ENCODE measurements around the gene ERVH48-1.
A peak's percentile ranks its signal among the peaks of the same experiment; 100 is the strongest.
"Not testable (repeated sequence)": the region's sequence is repeated elsewhere in the genome, so short reads cannot be mapped to it uniquely, and the experiment has no call there.

ERVH48-1 gene

GRCh38 chr21:42925114-42925926 lies at the start of gene ERVH48-1:
Gene ERVH48-1 (minus strand): TSS chr21:42925630. CDS start chr21:42919006, 6,624 bp downstream.
- no peak for FAIRE-seq

DNA sequence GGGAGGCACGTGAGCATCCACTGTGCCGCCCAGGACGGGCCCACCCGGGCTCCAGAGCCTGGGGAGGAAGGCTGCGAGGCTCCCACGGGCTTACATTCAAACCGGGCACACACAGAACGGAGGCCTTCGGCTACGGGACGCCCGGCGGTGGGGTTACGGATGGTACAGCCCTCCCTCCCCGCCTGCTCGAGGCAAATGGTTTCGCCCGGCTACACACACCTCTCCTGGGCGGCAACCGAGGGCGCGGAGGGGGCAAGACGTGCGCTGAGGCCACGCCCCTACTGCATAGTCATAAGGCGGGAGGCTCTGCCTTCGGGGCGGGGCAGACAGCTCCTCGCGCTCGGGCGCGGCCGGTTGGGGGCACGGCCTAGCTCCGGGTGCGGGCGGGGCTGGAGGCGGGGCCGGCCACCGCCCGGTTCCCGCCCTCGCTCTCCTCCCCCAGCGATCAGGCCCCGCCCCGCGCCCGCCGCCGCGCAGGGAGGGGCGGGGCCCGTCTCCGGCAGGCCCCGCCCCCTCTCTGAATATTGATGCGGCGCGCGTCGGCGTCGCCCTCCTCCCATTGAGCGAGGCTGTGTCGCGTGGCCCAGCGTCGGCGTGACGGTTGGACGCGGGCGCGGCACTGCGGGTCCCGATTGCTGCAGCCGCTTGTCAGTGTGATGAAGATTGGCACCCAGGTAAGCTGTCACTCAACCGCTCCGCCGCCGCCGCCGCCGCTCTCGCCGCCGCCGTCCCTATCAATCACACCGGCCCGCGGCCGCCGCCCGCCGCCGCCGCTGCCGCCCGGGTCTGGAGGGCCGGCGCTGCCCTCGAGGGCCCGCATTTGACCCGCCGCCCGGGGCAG lies 48.8 kb upstream of the ERVH48-1 start, which contains the start of gene PKNOX1:
Gene PKNOX1 (plus strand): TSS at position 572 of the 841 bp plus-strand sequence. CDS start 29,820 bp downstream, outside the sequence.
- FAIRE-seq, result no peak

- no peak for FAIRE-seq
Observed at GRCh38 chr21:42973309-42973990, 48.0 kb upstream of the ERVH48-1 start.

GRCh38 chr21:42971897-42972275 lies 46.5 kb upstream of the ERVH48-1 start:
- FAIRE-seq, result no peak

DNA sequence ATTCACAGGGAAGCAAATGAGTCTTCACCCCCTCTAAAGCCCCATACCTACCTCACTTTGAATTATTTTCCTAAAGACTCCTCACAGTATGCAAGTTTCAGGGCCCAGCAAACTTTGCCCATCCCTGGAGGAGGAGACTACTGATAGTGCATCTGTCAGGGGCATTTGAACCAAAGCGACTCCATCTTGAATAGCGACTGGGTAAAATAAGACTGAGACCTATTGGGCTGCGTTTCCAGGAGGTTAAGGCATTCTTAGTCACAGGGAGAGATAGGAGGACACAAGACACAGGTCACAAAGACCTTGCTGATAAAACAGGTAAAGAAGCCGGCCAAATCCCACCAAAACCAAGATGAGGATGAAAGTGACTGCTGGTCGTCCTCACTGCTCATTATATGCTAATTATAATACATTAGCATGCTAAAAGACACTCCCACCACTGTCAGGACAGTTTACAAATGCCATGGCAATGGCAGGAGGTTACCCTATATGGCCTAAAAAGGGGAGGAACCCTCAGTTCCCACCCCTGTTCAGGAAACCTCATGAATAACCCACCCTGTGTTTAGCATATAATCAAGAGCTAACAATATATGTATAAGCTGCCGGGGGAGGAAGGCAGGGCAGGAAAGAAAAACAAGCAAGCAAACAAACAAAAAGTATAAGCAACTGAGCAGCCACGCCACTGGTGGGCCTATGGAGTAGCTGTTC lies 45.7 kb upstream of the ERVH48-1 start:
- no peak for FAIRE-seq

- no peak for FAIRE-seq
Observed at GRCh38 chr21:42969193-42969600, 43.8 kb upstream of the ERVH48-1 start.

- not testable (repeated sequence) for FAIRE-seq
Observed at GRCh38 chr21:42967616-42968015, 42.2 kb upstream of the ERVH48-1 start.

DNA sequence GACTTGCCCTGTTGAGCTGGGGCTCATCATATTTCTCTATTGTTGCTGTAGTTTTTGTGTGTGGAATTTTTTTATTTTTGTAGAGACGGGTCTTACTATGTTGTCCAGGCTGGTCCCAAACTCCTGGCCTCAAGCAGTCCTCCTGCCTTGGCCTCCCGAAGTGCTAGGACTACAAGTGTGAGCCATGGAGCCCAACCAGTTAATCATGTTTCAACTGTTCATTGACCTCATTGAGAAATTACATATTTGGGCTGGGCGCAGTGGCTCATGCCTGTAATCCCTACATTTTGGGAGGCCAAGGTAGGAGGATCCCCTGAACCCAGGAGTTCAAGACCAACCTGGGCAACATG lies 39.8 kb upstream of the ERVH48-1 start:
- FAIRE-seq, result no peak

DNA sequence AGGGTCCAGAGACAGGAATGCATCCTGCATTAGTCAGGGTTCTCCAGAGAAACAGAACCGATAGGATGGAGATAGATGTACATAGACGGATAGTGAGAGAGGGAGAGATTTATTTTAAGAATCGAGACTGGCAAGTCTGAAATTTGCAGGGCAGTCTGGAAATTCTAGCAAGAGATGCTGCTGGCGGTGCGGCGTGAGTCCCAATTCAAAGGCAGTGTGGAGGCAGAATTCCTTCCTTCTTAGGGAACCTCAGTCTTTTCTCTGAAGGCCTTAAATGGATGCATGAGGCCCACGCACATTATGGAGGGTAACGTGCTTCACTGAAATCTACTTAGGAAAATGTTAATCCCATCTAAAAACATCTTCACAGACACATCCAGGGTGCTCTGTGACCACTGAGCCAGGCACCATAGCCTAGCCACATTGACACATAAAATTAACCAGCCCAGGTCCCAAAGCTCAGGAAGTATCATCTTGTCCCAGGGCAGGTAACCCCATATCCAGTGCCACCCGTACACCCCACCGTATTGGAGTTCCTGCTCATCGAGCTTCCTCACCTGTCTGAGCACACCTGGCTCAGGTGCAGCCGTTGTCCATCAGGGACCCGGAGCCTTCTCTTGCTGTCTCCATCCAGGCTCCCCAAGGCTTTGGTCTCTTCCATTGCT lies 39.2 kb upstream of the ERVH48-1 start:
- no peak for FAIRE-seq

- no peak for FAIRE-seq
Observed at GRCh38 chr21:42964086-42964485, 38.7 kb upstream of the ERVH48-1 start.

- FAIRE-seq, result no peak
Observed at GRCh38 chr21:42962380-42963007, 37.1 kb upstream of the ERVH48-1 start.

DNA sequence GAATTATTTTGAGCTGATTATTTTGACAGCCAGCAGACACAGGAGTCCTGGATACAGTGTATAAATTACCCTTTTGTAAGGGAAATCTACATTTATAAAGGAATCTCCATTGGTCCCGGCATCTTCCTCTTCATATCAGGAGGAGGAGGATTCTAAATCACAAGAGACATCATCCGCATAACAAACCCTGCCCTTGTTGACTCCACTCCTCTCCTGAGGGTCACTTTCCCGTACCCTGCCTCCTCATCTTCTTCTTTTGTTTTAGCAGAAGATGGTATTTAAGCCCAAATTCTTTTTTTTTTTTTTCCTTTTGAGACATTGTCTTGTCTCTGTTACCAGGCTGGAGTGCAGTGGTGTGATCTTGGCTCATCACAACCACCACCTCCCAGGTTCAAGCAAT lies 34.3 kb upstream of the ERVH48-1 start:
- no peak for FAIRE-seq

DNA sequence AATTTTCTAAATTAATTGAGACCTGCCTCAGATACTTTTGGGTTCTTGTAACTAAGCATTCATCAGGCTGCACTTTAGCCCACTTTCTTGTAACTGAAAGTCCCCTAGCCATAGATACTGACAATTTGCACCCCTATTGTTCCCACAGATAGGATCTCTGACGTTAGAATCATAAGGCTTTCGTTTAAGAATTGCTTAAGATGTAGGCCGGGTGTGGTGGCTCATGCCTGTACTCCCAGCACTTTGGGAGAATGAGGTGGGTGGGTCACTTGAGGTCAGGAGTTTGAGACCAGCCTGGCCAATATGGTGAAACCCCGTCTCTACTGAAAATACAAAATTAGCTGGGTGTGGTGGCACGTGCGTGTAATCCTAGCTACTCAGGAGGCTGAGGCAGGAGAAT lies 32.7 kb upstream of the ERVH48-1 start:
- not testable (repeated sequence) for FAIRE-seq

- FAIRE-seq, result no peak
Observed at GRCh38 chr21:42956824-42957630, 31.6 kb upstream of the ERVH48-1 start.

DNA sequence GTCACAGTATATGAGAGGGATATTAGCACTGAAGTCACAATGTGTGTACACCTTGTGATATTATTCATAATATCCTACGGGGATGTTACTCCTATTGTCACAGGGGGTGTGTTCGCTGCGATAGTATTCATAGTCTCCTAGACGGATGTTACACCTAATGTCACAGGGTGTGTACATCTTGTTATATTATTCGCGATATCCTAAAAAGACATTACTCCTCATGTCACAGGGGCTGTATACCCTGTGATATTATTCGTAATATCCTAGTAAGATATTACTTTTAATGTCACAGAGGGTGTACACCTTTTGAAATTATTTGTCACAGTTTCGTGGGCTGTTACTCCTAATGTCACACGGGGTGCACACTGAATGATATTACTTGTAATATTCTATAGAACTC lies 25.8 kb upstream of the ERVH48-1 start:
- not testable (repeated sequence) for FAIRE-seq

- FAIRE-seq, result not testable (repeated sequence)
Observed at GRCh38 chr21:42949094-42949755, 23.8 kb upstream of the ERVH48-1 start.

GRCh38 chr21:42942244-42942643 lies 16.8 kb upstream of the ERVH48-1 start:
- FAIRE-seq, result no peak

- FAIRE-seq, result no peak
Observed at GRCh38 chr21:42941696-42942085, 16.3 kb upstream of the ERVH48-1 start.

DNA sequence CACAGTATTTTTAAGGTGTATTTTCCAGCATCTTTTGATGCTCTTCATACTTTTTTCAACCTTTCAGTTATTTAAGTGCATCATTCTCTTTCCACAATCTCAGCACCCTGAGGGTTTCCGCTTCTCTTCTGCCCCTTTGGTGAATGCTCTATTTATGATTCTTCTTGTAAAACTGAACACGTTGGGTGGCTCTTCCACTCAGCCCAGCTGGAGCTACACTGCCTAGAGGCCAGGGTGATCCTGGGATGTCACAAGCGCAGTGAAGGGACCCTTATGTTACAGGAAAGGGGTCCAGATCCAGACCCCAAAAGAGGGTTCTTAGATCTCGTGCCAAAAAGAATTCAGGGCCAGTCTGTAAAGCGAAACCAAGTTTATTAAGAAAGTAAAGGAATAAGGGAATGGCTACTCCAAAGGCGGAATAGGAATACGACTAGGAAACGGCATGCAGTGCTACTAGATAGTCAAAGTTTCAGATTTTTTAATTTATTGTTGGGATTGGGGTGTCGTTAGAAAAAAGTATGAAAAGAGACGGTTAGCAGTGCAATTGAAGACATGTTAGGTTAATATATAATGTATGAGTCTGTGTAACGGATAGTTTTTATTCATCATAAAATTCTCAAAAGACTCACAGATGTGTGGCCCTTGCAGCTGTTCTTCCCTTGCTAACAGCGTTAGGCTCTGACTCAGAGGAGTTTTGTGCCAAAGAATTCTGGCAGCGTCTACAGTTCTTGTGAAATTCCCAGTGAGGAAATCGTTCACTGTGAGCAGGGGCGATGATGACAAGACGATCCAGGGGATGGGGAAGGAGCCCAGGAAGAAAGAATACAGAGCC lies 14.4 kb upstream of the ERVH48-1 start:
- peak; percentile 70 for FAIRE-seq
